ENCODE measurements around the gene IGF1R.

- TF ChIP-seq CTCF (IDR thresholded peaks at IDR 0.05) (no peak), EZH2 (IDR thresholded peaks at IDR 0.05) (no peak), EZH2phosphoT487 (IDR thresholded peaks at IDR 0.05) (no peak)
Measured at GRCh38 chr15:98923171-98923570, 274.8 kb downstream of the IGF1R start.

Measured in neural progenitor cell (in vitro differentiated cells).